ENCODE results near the gene VILL.

GRCh38 chr3:38009807-38010591 lies 19.4 kb downstream of the VILL start:
- TF ChIP-seq CTCF (IDR thresholded peaks at IDR 0.05; ENCODE audit: low read depth, low read length) (no peak), EZH2phosphoT487 (IDR thresholded peaks at IDR 0.05; ENCODE audit: low read depth) (no peak)

All from OCI-LY3 (cell line).